Body of pancreas (tissue), 4 donors: ENCODE data around the gene ETS2. TPM values are rescaled to one million over a fixed set of nuclear protein-coding genes. Genes with fewer than 3 reads are reported as not detected.

Experiments
- ATAC-seq: fragments of 150-250 bp; one replicate; pipeline ENCODE4 v1.9.1; 2016
- DNase-seq, 4 donors: peaks; one replicate each; pipeline ENCODE4 v3.0.0-alpha.2; 2019
- H3K27ac ChIP-seq, 4 donors: fragments of 200-600 bp; sonication (generic); 1 replicate in 3 of 4; 2 replicates in 1 of 4; pipeline versions ENCODE4 v1.5.1 to v1.6.1; 2016 to 2019; ENCODE audit warnings: mild to moderate bottlenecking in 1 of 4, mixed read lengths in 1 of 4, moderate library complexity in 1 of 4
- H3K27me3 ChIP-seq, 2 donors: fragments of 200-600 bp; sonication (generic); one replicate each; pipeline ENCODE4 v1.6.0; 2016; ENCODE audit warnings: mild to moderate bottlenecking in 1 of 2
- H3K36me3 ChIP-seq, 2 donors: fragments of 200-600 bp; sonication (generic); replicated peaks in 1 of 2; 2 replicates each; pipeline ENCODE4 v1.5.1; 2016; ENCODE audit warnings: low read depth in 2 of 2; ENCODE audit not compliant: insufficient read depth in 1 of 2
- H3K4me1 ChIP-seq: fragments of 200-600 bp; sonication (generic); one replicate; pipeline ENCODE4 v1.6.0; 2016
- H3K4me3 ChIP-seq, 2 donors: fragments of 200-600 bp; sonication (generic); 1 replicate in 1 of 2; 2 replicates in 1 of 2; pipeline ENCODE4 v1.5.1; 2016 to 2019
- H3K9me3 ChIP-seq, 3 donors: fragments of 200-600 bp; sonication (generic); 1 replicate in 2 of 3; 2 replicates in 1 of 3; pipeline ENCODE4 v1.5.1; 2016
- POLR2A ChIP-seq, 3 donors: fragments of 450-650 bp; IDR thresholded peaks; one replicate each; pipeline ENCODE4 v1.6.1; 2016; ENCODE audit warnings: antibody characterized with exemption in 3 of 3, mild to moderate bottlenecking in 2 of 3
- WGBS, 2 donors: methylation state at CpG; one replicate each; pipeline ENCODE4 v1.1.5; 2017; 5-methylcytosine and 5-hydroxymethylcytosine counted together
- intact Hi-C: fragments of 100-400 bp; cut with DNase I; formaldehyde crosslinking; loops from one replicate; pipeline ENCODE4 v1.15.1; 2023
- total RNA-seq, 2 donors: library from RNA; depleted of rRNA; stranded (reverse); fragments of >200 nt; gene quantifications; one replicate each; pipeline ENCODE4 v1.1.0, GENCODE V29; 2016
- TF ChIP-seq, protein P1 (sequence below), 7 experiments: fragments of 450-650 bp in 4 of 7; fragments of 200-600 bp in 3 of 7; sonication (generic) in 3 of 7; IDR thresholded peaks; one replicate each; pipeline ENCODE4 v1.5.1; 2016 to 2019; ENCODE audit warnings: antibody characterized with exemption in 7 of 7

Gene ETS2
- total RNA-seq, 2 donors from 2014 or later = 17.9 to 25.7 TPM

GRCh38 chr21:38869946-38870345 lies 64.2 kb downstream of the ETS2 start:
- intact Hi-C loops = no loop called here
- Histone ChIP-seq H3K27ac (no peak overlapping the region), H3K36me3 (no peaks in the 10 kb centered on the region), H3K27me3 (no peaks in the 10 kb centered on the region), H3K4me1 (no peaks in the 10 kb centered on the region), H3K4me3 (no peak overlapping the region), H3K9me3 (no peaks in the 10 kb centered on the region)
- DNase-seq (no peak), ATAC-seq (no peak)
- 52 to 72% methylated on average over 3 of the region's 3 CpGs for WGBS, 2 donors
- TF ChIP-seq, protein P1, sequence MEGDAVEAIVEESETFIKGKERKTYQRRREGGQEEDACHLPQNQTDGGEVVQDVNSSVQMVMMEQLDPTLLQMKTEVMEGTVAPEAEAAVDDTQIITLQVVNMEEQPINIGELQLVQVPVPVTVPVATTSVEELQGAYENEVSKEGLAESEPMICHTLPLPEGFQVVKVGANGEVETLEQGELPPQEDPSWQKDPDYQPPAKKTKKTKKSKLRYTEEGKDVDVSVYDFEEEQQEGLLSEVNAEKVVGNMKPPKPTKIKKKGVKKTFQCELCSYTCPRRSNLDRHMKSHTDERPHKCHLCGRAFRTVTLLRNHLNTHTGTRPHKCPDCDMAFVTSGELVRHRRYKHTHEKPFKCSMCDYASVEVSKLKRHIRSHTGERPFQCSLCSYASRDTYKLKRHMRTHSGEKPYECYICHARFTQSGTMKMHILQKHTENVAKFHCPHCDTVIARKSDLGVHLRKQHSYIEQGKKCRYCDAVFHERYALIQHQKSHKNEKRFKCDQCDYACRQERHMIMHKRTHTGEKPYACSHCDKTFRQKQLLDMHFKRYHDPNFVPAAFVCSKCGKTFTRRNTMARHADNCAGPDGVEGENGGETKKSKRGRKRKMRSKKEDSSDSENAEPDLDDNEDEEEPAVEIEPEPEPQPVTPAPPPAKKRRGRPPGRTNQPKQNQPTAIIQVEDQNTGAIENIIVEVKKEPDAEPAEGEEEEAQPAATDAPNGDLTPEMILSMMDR (IDR thresholded peaks at IDR 0.05) = no peak
- TF ChIP-seq POLR2A (IDR thresholded peaks at IDR 0.05) = no peak
